ENCODE data around the gene RAB3A.
"Not testable (repeated sequence)": the region's sequence is repeated elsewhere in the genome, so short reads cannot be mapped to it uniquely, and the experiment has no call there.

The RAB3A gene

DNA sequence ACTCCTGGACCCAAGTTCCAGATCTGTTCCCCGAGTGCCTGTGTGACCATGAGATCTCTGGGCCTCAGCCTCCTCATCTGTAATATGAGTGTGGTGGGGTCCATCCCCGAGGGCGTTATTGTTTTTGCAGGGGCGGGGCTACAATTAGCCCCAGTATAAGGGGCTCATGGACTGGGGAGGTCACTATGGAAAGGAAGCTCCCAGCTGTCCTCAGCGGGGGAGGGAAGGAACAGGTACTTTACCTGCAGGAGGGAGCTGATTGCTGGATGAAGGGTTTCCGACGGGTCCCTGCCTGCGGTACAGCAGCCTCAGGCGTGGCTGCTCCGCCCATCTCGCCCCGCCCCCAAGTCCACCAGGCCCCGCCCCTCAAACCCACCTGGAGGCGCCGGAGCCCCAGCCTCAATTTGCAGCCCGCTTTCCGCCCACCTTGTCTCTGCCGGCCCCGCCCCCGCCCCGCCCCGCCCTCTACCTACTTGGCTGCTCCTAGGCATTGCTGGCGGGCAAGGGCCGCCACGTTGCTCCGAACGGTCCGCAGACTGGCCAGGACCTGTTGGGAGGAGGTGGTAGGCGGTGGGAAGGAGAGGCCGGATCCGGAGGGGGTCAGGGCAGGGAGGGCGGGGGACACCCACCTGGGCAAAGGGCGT lies 16.9 kb upstream of the RAB3A start:
- Histone ChIP-seq H3K36me3 (ENCODE audit: insufficient read depth, low read length) (no peaks in the 10 kb centered on the region), H3K4me3 (no peak overlapping the region), H3K27ac (no peak overlapping the region), H3K9ac (ENCODE audit: insufficient read length) (no peak overlapping the region), H3K9me3 (ENCODE audit: low read depth, low read length) (no peaks in the 10 kb centered on the region)
- no peak for DNase-seq (ENCODE audit: low read depth, low spot score)
- no peak for TF ChIP-seq POLR2AphosphoS5 (IDR thresholded peaks at IDR 0.05; ENCODE audit: borderline replicate concordance, low read depth, low read length)
- TF ChIP-seq EZH2 (IDR thresholded peaks at IDR 0.05), result no peak
- TF ChIP-seq FOXP2 (optimal IDR thresholded peaks at IDR 0.05; ENCODE audit: control extremely low read depth, extremely low read length, insufficient read depth), result no peak

- TF ChIP-seq POLR2AphosphoS5 (IDR thresholded peaks at IDR 0.05; ENCODE audit: borderline replicate concordance, low read depth, low read length) (no peak), FOXP2 (optimal IDR thresholded peaks at IDR 0.05; ENCODE audit: control extremely low read depth, extremely low read length, insufficient read depth) (no peak), EZH2 (IDR thresholded peaks at IDR 0.05) (no peak)
- H3K36me3 ChIP-seq (ENCODE audit: insufficient read depth, low read length), result no peaks in the 10 kb centered on the region
- H3K9ac ChIP-seq (ENCODE audit: insufficient read length), result no peak overlapping the region
- no peak overlapping the region for H3K4me3 ChIP-seq
- no peak overlapping the region for H3K27ac ChIP-seq
- H3K9me3 ChIP-seq (ENCODE audit: low read depth, low read length), result no peaks in the 10 kb centered on the region
- no peak for DNase-seq (ENCODE audit: low read depth, low spot score)
Measured at GRCh38 chr19:18219911-18220631, 16.2 kb upstream of the RAB3A start.

DNA sequence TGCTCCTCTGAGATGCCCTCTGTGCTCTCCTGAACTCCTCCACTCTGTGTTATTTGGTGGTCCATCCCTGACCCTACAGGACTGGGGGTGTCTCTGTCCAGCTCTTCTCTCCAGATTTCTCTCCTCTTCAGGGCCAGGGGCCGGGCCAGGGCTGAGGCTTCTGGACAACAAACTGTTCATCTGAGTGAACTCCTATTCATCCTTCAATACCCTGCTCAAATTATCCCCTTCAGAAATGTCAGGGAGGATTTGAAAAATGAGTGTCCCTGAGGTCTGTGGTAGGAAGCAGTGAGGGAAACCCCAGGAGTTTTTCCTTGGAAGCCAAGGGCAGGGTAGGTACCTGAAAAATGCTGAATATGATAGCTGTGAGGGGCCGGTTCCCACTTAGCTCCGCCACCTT lies 14.8 kb upstream of the RAB3A start:
- Histone ChIP-seq H3K27ac (no peak overlapping the region), H3K9ac (ENCODE audit: insufficient read length) (no peak overlapping the region), H3K4me3 (no peak overlapping the region), H3K9me3 (ENCODE audit: low read depth, low read length) (no peaks in the 10 kb centered on the region), H3K36me3 (ENCODE audit: insufficient read depth, low read length) (no peaks in the 10 kb centered on the region)
- DNase-seq (ENCODE audit: low read depth, low spot score), result no peak
- no peak for TF ChIP-seq EZH2 (IDR thresholded peaks at IDR 0.05)
- TF ChIP-seq POLR2AphosphoS5 (IDR thresholded peaks at IDR 0.05; ENCODE audit: borderline replicate concordance, low read depth, low read length), result no peak
- no peak for TF ChIP-seq FOXP2 (optimal IDR thresholded peaks at IDR 0.05; ENCODE audit: control extremely low read depth, extremely low read length, insufficient read depth)

GRCh38 chr19:18218159-18218558 lies 14.3 kb upstream of the RAB3A start:
- DNase-seq (ENCODE audit: low read depth, low spot score), result no peak
- Histone ChIP-seq H3K4me3 (no peak overlapping the region), H3K9ac (ENCODE audit: insufficient read length) (no peak overlapping the region), H3K27ac (no peak overlapping the region), H3K9me3 (ENCODE audit: low read depth, low read length) (no peaks in the 10 kb centered on the region), H3K36me3 (ENCODE audit: insufficient read depth, low read length) (no peaks in the 10 kb centered on the region)
- TF ChIP-seq POLR2AphosphoS5 (IDR thresholded peaks at IDR 0.05; ENCODE audit: borderline replicate concordance, low read depth, low read length) (no peak), FOXP2 (optimal IDR thresholded peaks at IDR 0.05; ENCODE audit: control extremely low read depth, extremely low read length, insufficient read depth) (no peak), EZH2 (IDR thresholded peaks at IDR 0.05) (no peak)

DNA sequence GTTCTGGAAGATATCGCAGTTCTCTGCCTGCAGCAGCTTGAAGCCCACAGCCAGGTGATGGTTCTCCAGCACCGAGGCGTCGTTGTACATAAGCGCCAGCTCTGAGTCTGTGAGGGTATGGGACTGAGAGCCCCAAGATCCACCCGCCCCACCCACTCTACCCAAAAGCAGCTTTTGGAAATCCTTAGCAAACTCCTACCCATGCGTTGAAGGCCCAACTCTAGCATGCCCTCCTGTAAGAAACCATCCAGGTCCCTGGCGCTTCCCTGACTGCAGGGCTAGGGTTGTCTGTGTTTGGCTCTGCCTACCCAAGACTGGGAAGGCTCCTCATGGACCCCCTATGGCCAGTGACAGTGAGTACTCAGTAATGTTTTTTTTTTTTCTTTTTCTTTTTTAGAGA lies 12.9 kb upstream of the RAB3A start:
- H3K27ac ChIP-seq, result no peak overlapping the region
- no peaks in the 10 kb centered on the region for H3K36me3 ChIP-seq (ENCODE audit: insufficient read depth, low read length)
- H3K4me3 ChIP-seq, result no peak overlapping the region
- no peak overlapping the region for H3K9ac ChIP-seq (ENCODE audit: insufficient read length)
- DNase-seq (ENCODE audit: low read depth, low spot score), result no peak
- no peaks in the 10 kb centered on the region for H3K9me3 ChIP-seq (ENCODE audit: low read depth, low read length)
- no peak for TF ChIP-seq EZH2 (IDR thresholded peaks at IDR 0.05)
- no peak for TF ChIP-seq POLR2AphosphoS5 (IDR thresholded peaks at IDR 0.05; ENCODE audit: borderline replicate concordance, low read depth, low read length)
- TF ChIP-seq FOXP2 (optimal IDR thresholded peaks at IDR 0.05; ENCODE audit: control extremely low read depth, extremely low read length, insufficient read depth), result no peak

- TF ChIP-seq EZH2 (IDR thresholded peaks at IDR 0.05) (no peak), FOXP2 (optimal IDR thresholded peaks at IDR 0.05; ENCODE audit: control extremely low read depth, extremely low read length, insufficient read depth) (no peak), POLR2AphosphoS5 (IDR thresholded peaks at IDR 0.05; ENCODE audit: borderline replicate concordance, low read depth, low read length) (no peak)
- Histone ChIP-seq H3K9me3 (ENCODE audit: low read depth, low read length) (no peaks in the 10 kb centered on the region), H3K36me3 (ENCODE audit: insufficient read depth, low read length) (no peaks in the 10 kb centered on the region), H3K9ac (ENCODE audit: insufficient read length) (no peak overlapping the region), H3K4me3 (no peak overlapping the region), H3K27ac (no peak overlapping the region)
- no peak for DNase-seq (ENCODE audit: low read depth, low spot score)
Measured at GRCh38 chr19:18214779-18215433, 11.1 kb upstream of the RAB3A start.

GRCh38 chr19:18211683-18212082 lies 7.8 kb upstream of the RAB3A start:
- DNase-seq (ENCODE audit: low read depth, low spot score), result no peak
- Histone ChIP-seq H3K9ac (ENCODE audit: insufficient read length) (no peak overlapping the region), H3K4me3 (no peak overlapping the region), H3K36me3 (ENCODE audit: insufficient read depth, low read length) (no peaks in the 10 kb centered on the region), H3K27ac (no peak overlapping the region), H3K9me3 (ENCODE audit: low read depth, low read length) (no peaks in the 10 kb centered on the region)
- TF ChIP-seq FOXP2 (optimal IDR thresholded peaks at IDR 0.05; ENCODE audit: control extremely low read depth, extremely low read length, insufficient read depth) (no peak), EZH2 (IDR thresholded peaks at IDR 0.05) (no peak), POLR2AphosphoS5 (IDR thresholded peaks at IDR 0.05; ENCODE audit: borderline replicate concordance, low read depth, low read length) (no peak)

- H3K36me3 ChIP-seq (ENCODE audit: insufficient read depth, low read length); H3K27ac ChIP-seq; H3K4me3 ChIP-seq; H3K9me3 ChIP-seq (ENCODE audit: low read depth, low read length); DNase-seq (ENCODE audit: low read depth, low spot score); H3K9ac ChIP-seq (ENCODE audit: insufficient read length): not testable (repeated sequence)
Measured at GRCh38 chr19:18209912-18210311, 6.1 kb upstream of the RAB3A start.
